Endodermal cell (in vitro differentiated cells): ENCODE results near the gene RPS6KA2. TPM values are rescaled to one million over a fixed set of nuclear protein-coding genes. Genes with fewer than 3 reads are reported as not detected.
A peak's percentile ranks its signal among the peaks of the same experiment; 100 is the strongest.

Source experiments
- DNase-seq: peaks from one replicate; pipeline ENCODE4 v3.0.0-alpha.2; 2017
- H3K27ac ChIP-seq: 2 replicates; pipeline ENCODE4 v1.5.1; 2013; ENCODE audit warnings: mild to moderate bottlenecking, low read depth, low read length, moderate library complexity
- H3K27me3 ChIP-seq: 2 replicates; pipeline ENCODE4 v1.6.1; 2013; ENCODE audit warnings: mild to moderate bottlenecking, low read length, moderate library complexity; ENCODE audit not compliant: insufficient read depth, control insufficient read depth, poor library complexity, severe bottlenecking
- H3K36me3 ChIP-seq: 2 replicates; pipeline ENCODE4 v1.7.0; 2013; ENCODE audit warnings: mild to moderate bottlenecking, low read length, moderate library complexity; ENCODE audit not compliant: control insufficient read depth, insufficient read depth
- H3K4me1 ChIP-seq: one replicate; pipeline ENCODE4 v1.7.0; 2013; ENCODE audit warnings: low read length; ENCODE audit not compliant: control insufficient read depth, insufficient read depth
- H3K4me3 ChIP-seq: 2 replicates; pipeline ENCODE4 v1.5.1; 2013; ENCODE audit warnings: mild to moderate bottlenecking, low read length, moderate library complexity
- H3K9ac ChIP-seq: 2 replicates; pipeline ENCODE4 v1.6.1; 2013; ENCODE audit warnings: mild to moderate bottlenecking, low read length, moderate library complexity; ENCODE audit not compliant: poor library complexity, severe bottlenecking; ENCODE audit errors: extremely low read depth
- H3K9me3 ChIP-seq: 2 replicates; pipeline ENCODE4 v1.6.1; 2013; ENCODE audit warnings: mild to moderate bottlenecking, low read length, moderate library complexity; ENCODE audit not compliant: control insufficient read depth
- H3K27ac Mint-ChIP-seq: 2 replicates; pipeline ENCODE4 v1.8.0; 2020; ENCODE audit warnings: mixed read lengths
- H3K27me3 Mint-ChIP-seq: 2 replicates; pipeline ENCODE4 v1.8.0; 2021; ENCODE audit warnings: mild to moderate bottlenecking, mixed read lengths; ENCODE audit not compliant: insufficient read depth
- H3K36me3 Mint-ChIP-seq: 2 replicates; pipeline ENCODE4 v1.8.0; 2020; ENCODE audit warnings: low read depth, mixed read lengths
- H3K4me1 Mint-ChIP-seq: 2 replicates; pipeline ENCODE4 v1.8.0; 2020; ENCODE audit warnings: mixed read lengths
- H3K4me3 Mint-ChIP-seq: 2 replicates; pipeline ENCODE4 v1.8.0; 2020; ENCODE audit warnings: mild to moderate bottlenecking, moderate library complexity, mixed read lengths
- H3K9me3 Mint-ChIP-seq: 2 replicates; pipeline ENCODE4 v1.8.0; 2020; ENCODE audit warnings: mild to moderate bottlenecking, mixed read lengths
- CTCF ChIP-seq: fragments of 200-600 bp; sonication (generic); conservative IDR thresholded peaks from 2 replicates; pipeline ENCODE4 v1.5.0; 2021; ENCODE audit warnings: antibody characterized with exemption, mild to moderate bottlenecking
- WGBS, 2 experiments: methylation state at CpG; one replicate each; pipeline versions ENCODE4 v1.1.5 to v1.1.7; 2013; ENCODE audit warnings: missing lambda C conversion rate in 2 of 2, mixed read lengths in 1 of 2; ENCODE audit not compliant: insufficient coverage in 1 of 2, insufficient read length in 1 of 2; 5-methylcytosine and 5-hydroxymethylcytosine counted together
- total RNA-seq, 2 donors: library from RNA; stranded (reverse); fragmentation: NEBNext Ultra II Directional in 1 of 2; extraction: Animal tissue kit (Norgen Biotek cat#: 25700) in 1 of 2; gene quantifications; 2 replicates in 1 of 2; 3 replicates in 1 of 2; pipeline ENCODE4 v1.2.1, GENCODE V29; 2021

The RPS6KA2 gene
- total RNA-seq, 2 donors from 2014 or later: 17.9 to 23.9 TPM

GRCh38 chr6:166471797-166472260, 155.2 kb downstream of the RPS6KA2 start:
- H3K4me3 Mint-ChIP-seq: no peak overlapping the region
- no peaks in the 10 kb centered on the region for H3K36me3 ChIP-seq
- no peak overlapping the region for H3K27ac ChIP-seq
- no peaks in the 10 kb centered on the region for H3K27me3 Mint-ChIP-seq
- WGBS, 2 experiments: 91 to 95% methylated on average over 8 to 10 of the region's 10 CpGs
- peaks cover 16% of the 10 kb centered on the region for H3K36me3 Mint-ChIP-seq
- no peaks in the 10 kb centered on the region for H3K9me3 Mint-ChIP-seq
- no peak overlapping the region for H3K4me3 ChIP-seq
- no peaks in the 10 kb centered on the region for H3K9me3 ChIP-seq
- no peak overlapping the region for H3K27ac Mint-ChIP-seq
- H3K4me1 ChIP-seq: no peaks in the 10 kb centered on the region
- no peak overlapping the region for H3K9ac ChIP-seq
- H3K4me1 Mint-ChIP-seq: peaks cover 17% of the 10 kb centered on the region
- DNase-seq: no peak
- H3K27me3 ChIP-seq: no peaks in the 10 kb centered on the region
- TF ChIP-seq CTCF: no peak

- Histone ChIP-seq H3K9me3 (no peaks in the 10 kb centered on the region), H3K9ac (no peak overlapping the region), H3K36me3 (no peaks in the 10 kb centered on the region), H3K27ac (no peak overlapping the region), H3K4me3 (no peak overlapping the region), H3K27me3 (no peaks in the 10 kb centered on the region), H3K4me1 (no peaks in the 10 kb centered on the region)
- Mint-ChIP-seq H3K27me3 (no peaks in the 10 kb centered on the region), H3K36me3 (peaks cover 16% of the 10 kb centered on the region), H3K4me3 (no peak overlapping the region), H3K27ac (no peak overlapping the region), H3K9me3 (no peaks in the 10 kb centered on the region), H3K4me1 (peaks cover 12% of the 10 kb centered on the region)
- TF ChIP-seq CTCF: no peak
- no peak for DNase-seq
- 88 to 93% methylated on average over 13 to 23 of the region's 23 CpGs for WGBS, 2 experiments
Measured at GRCh38 chr6:166470863-166471410, 156.1 kb downstream of the RPS6KA2 start.

- H3K4me1 Mint-ChIP-seq: peaks cover 9% of the 10 kb centered on the region
- 93 to 94% methylated on average over 18 to 20 of the region's 20 CpGs for WGBS, 2 experiments
- H3K27ac ChIP-seq: no peak overlapping the region
Measured at GRCh38 chr6:166470029-166470862, 156.8 kb downstream of the RPS6KA2 start.

More at GRCh38 chr6:166470029-166470862, 156.8 kb downstream of the RPS6KA2 start:
- H3K27ac Mint-ChIP-seq: peak overlapping the region; percentile 17
- no peaks in the 10 kb centered on the region for H3K36me3 ChIP-seq
- no peaks in the 10 kb centered on the region for H3K27me3 Mint-ChIP-seq
- no peak overlapping the region for H3K9ac ChIP-seq
- no peaks in the 10 kb centered on the region for H3K4me1 ChIP-seq
- no peak overlapping the region for H3K4me3 Mint-ChIP-seq
- DNase-seq: no peak
- no peaks in the 10 kb centered on the region for H3K27me3 ChIP-seq
- H3K36me3 Mint-ChIP-seq: peaks cover 16% of the 10 kb centered on the region
- no peaks in the 10 kb centered on the region for H3K9me3 Mint-ChIP-seq
- H3K9me3 ChIP-seq: no peaks in the 10 kb centered on the region
- H3K4me3 ChIP-seq: no peak overlapping the region
- no peak for TF ChIP-seq CTCF
